Right renal pelvis (tissue), 4 donors: ENCODE measurements around the gene SUSD6. TPM values are rescaled to one million over a fixed set of nuclear protein-coding genes. Genes with fewer than 3 reads are reported as not detected.
"Not testable (repeated sequence)": the region's sequence is repeated elsewhere in the genome, so short reads cannot be mapped to it uniquely, and the experiment has no call there.

Experiments
- DNase-seq, 4 donors: peaks; one replicate each; pipeline ENCODE4 v3.0.0-alpha.2; 2013; ENCODE audit warnings: low read depth in 4 of 4, low spot score in 3 of 4, missing footprints in 1 of 4
- polyA plus RNA-seq, 4 donors: library from polyadenylated mRNA; unstranded; fragments of 120-200 nt; gene quantifications; one replicate each; pipeline ENCODE4 v1.2.1, GENCODE V29; 2013; ENCODE audit not compliant: insufficient read length in 4 of 4

Gene SUSD6
- polyA plus RNA-seq, 4 donors = 19.6 to 23.3 (median 21.7) TPM

DNA sequence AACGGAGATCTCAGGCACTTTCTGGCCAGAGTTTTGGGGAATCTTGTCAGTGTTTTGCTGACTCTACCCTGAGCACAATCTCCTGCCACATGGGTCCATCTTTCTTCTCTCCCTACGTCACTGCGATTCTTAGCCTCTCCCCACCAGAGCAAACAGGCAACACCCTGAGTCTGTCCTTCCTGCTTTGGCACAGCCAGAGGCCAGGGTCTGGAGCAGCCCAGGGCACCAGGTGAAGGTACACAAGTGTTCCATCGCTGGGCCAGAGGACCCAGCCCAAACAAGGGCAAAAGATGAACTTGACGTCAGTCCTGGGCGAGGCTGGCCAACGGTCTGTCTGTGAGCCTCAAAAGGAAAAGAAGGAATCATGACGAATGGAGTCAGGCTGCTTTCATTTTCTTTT, 24.0 kb upstream of the SUSD6 start:
- DNase-seq = no peak

DNA sequence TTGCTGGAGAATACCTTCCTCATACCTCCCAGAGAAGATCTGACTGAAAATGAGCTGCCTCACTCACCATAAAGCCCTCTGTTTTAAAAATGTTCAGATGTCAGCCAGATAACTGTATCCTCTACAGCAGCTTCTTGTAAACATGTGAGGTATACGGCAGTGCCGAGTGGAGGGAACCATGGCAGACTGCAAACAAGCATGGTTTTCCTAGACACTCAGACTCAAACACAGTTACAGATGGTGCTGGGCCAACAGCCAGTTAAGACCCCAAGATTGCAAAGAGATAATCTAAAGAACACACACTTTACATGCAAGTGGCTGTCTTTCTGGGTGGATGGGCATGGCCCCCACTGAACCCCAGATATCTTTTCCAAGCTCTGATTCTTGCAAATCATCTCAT, 20.1 kb upstream of the SUSD6 start:
- no peak for DNase-seq

DNA sequence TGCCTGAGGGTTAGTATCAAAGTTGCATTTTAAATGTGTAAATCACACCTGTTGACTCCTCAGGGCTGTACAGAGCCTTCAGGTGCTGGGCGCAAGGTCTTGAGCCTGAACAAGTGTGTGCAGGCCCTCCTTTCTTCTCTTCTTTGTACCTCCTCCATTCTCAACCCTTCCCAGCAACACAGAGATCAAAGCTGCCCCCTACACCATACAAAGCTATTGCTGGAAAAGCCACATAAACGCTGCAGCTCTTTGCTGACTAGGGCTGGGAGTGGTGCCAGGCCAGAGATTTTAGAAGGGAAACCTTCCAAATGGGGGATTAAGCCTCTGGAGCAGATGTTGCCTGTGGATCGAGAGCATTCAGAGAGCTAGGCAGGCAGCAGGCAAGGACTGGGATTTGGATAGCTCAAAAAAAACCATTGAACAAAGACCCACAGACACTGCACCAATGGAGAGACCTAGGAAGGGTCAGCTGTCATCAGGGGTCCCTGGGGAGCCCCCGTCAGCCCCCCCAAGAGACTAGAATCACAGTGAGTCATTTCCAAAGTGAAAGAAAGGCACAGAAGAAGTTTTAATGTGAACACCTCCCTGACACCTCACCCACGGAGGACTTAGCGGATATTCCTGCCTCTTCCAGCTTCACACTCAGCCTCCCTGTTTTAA, 18.2 kb upstream of the SUSD6 start:
- no peak for DNase-seq

DNA sequence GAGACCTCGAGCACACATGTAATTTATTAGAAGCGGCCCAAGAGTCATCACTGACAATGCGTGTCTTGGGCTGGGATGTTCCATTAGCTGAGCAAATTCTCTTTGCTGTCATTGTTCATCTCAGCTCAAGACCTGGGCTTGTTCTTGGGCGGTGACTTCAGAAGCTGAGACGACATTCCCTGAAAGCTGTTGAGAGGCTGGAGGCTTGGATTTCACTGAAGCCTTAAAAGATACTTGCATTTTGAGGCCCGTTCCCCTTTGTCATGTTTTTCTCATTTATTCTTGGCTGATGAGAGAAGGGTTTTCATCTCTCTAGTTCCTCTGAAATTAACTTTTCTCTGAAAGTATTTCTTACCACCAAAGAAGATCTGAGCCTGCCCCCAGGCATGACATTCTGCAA, 16.6 kb upstream of the SUSD6 start:
- no peak for DNase-seq

DNA sequence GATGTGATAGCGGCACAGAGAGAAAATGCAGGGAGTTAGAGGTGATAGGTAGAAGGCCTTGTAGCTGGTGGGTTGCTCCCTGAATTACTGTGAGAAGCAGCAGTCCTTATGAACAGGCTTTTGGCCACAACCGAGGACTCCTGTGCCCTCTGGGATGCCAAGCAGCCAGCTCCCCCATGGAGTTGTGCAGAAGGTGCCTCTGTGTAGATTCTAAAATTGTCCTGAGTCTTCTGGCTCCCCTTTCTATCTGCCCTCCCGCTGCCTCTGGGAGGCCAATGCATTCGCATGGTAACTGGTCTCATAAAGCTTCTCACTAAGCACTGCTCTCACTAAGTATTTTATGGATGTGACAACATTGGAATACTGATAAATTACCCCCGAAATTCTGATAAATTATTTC, 16.1 kb upstream of the SUSD6 start:
- DNase-seq = no peak

DNA sequence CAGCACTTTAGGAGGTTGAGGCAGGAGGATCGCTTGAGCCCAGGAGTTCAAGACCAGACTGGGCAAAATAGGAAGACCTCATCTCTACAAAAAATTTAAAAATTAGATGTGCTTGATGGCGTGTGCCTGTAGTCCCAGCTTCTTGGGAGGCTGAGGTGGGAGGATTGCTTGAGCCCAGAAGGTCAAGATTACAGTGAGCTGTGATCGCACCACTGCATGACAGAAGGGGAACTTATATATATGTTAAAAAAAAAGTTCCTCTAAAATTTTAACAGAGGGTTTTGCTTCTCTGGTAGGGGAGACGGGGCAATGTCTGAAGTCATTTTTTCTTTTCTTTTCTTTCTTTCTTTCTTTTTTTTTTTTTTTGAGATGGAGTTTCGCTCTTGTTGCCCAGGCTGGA, 12.0 kb upstream of the SUSD6 start:
- not testable (repeated sequence) for DNase-seq

DNA sequence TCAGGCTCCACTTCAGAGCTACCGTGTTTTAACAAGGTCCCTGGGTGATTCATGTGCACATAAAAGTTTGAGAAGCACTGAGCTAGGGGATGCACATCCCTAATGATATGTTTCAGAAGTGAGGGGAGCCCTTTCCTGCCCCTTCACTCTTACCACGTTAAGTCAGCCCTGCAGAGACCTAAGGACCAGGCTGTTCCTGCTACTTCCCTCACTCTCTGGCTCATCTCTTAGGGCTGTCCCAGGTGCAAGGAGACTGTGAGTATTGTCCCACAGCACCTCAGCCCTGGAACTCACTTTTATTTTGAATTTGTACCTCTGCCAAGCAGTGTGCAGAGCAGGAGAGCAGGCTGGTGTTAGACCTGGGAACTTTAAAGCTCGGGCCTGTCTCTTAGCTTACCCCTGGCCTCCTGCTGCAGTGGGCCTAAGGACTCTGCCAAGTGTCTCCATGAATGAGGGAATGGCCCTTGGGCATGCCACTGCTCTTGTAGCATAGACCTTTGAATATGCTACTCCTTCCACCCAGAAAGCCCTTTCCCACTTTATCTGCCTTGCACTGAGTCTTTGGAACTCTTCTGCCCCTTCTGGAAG, 11.0 kb upstream of the SUSD6 start:
- DNase-seq = no peak

DNA sequence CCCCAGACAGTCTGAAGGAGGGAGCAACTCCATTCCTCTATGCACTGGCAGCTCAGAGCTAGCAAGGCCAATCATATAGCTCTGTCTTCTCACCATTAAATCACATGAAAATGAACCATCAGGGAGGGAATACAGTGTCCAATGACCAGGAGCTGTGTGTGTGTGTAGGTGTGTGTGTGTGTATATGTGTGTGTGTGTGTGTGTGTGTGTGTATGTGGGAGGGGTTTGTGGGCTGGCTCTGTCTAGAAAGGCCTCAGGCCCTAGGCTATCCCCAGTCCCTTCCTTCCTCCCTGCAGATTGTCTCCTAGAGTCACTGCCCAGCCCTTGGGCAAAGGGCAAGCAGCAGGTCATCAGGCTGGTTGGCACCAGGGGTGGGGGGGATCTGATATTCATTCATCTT, 5.7 kb upstream of the SUSD6 start:
- no peak for DNase-seq

DNA sequence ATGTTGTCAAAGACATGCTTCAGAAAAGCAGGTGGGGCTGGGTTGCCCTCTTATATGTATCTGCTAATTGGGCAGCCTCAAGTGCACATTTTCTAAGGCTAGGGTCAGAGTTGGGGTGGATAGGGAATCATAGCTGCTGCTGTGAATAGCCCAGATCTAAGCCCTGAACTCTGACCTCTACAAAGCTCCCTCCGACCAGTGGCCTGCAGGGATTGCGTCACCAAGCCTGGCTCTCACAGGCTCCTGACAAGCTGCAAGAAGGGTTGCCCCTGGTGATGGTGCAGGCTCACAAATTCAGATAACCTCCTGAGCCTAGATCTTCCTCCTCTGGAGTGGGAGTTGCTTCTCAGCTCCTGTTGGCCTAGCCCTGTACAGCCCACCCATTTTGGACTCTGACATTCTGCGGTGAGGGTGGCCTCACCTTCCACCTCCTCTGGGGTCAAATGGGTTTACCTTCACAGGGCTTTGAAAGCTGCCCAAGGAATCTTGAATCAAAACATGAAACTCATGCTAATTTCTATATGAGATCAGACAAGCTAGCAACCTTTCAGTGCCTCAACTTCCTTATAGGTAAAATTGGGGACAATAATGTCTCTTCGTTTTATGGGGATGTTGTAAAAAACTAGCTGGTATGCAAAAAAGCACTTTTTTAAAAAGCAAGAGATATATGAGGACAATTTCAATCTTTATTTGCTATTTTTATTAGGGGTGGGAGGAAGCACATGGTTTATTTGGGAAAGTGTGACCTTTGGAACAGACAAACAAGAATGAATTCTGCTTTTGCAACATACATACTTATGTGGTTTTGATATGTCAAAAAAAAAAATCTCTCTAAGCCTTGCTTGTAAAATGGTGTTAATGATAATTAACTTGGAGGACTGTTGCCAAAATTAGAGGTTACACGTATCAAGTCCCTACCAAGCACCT, 4.9 kb upstream of the SUSD6 start:
- DNase-seq = no peak

DNA sequence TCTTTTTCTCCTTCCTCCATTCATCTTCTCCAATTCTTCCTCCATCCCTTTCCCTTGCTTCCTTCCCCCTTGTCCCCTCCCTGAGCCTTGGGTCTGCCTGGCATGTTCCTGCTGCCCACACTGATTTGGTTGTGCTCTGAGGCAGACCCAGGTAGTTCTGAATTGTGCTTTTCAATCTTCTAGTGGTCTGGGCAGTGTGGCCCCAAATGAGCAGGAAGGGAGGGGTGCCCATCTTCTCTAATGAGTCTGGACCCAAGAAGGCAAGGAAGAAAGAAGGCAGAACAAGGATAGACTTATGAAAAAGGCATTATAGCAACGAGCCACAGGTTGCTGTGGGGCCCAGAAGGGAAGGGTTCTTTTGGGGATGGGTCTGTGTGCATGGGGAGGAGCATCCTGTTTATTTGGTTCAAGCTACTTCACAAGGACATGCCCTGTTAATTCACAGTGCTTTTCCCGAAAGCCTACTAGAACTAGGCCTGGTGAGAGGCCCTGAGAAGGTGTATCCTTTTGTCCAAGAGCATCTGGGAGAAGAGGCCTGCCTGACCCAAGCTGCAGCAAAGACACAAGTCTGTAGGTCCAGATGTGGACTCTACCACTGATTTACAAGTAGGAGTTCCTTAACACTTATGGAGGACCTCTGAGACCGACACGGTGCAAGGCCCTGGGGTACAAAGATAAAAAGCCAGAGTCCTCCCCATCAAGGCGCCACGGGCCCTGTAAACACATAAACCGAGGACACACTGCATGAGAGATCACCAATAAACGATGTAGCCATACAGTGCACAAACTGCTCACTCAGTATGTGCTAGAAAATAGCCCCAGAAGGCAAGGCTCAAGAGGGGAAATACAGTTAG, 1.1 kb upstream of the SUSD6 start:
- no peak for DNase-seq

DNA sequence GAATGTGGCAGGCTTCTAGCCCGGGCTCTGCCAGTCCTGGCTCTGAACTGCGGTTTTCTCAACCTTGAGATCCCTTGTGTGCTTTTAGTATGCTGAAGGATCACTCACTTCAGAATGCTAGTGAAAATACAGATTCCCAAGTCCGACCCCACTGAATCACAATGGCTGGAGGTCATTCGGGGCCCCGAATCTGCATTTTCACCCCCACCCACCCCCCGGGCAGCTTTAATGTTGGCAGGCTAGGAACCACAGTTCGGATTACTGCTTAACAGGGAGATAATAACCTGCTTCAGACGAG, 573 bp upstream of the SUSD6 start:
- DNase-seq = no peak

DNA sequence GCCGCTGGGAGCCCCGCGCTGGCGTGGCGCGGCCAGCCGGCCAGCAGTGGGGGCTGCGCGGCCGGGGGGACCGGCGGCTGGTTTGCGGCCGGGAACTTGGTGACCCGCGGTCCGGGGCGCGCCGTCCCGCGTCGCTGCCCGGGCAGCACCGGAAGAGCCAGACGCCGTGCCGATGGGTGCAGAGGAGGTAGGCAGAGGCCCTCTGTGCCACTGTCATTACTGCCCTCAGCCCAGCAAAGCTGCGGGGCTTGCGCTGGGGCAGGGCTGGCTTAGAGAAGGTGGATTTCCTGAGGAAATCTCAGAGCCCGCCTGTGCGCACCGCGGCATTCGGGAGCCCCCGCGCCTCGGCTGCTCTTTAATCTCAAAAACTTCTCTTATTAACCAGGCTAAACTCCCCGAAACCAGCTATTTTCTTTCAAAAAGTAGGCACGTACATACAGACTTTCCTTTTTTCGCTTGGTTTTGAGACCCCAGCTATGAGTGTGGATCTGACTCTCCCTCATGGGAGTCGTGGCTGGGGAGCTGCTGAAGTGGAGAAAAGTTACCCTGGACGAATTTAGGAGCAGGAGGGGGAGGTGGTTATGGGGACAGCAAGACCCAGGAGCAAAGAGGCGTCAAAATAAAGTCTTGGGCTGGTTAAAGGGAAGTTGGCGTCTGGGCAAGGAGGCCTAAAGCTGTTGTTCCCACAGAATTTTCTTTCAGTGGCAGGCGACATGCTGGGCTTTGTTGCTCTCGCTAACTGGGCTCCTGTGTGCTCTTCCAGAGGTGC, 802 bp downstream of the SUSD6 start:
- DNase-seq = no peak

DNA sequence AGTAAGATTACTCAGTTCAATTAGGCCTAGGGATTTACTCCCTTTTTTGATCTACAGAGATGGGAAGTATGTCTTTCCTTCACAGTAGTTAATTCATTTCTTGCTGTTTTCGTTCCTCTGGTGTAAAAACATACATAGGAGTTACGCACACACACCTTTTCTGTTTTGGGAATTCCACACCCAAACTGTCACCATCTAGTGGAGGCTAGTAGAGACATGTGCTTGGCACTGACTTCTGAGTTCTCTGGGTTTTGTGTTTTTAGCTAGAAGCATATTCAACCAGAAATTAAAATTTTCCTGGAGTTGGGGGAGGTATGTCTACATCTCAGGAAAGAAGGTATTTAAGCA, 1.4 kb downstream of the SUSD6 start:
- DNase-seq = no peak

DNA sequence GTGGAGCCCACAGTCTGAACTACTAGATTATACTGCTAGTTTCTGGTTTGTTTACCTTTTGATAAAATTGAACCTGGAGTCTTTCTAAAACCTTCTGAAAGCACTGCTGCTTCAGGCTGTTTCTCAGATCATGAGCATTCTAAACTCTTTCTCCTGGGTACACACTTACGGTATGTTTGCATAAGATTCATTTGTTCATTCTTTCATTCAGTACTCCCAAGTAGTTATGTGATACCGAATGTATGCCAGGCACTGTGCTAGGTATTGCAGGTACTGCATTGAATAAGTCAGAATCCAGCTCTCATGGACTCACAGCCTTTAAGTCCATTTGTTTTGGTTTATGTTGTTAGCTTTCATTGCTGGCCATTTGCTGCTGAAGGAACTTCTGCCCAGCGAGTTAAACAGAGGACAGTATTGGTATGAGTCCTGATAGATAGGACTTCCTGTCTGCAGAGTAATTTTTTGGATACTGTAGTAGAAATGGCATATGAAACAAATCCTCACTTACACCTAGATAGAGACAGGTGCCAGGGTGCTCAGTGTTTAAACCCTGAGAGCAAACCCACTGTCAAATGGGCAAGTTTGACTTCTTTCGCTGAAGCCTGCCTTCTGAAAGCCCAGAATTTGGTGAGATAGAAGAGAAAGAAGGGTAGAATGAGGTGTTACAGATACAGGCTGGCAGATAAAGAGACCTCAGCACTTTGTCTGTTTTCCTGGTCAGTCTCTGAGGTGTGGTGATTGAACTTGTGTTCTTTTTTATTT, 2.1 kb downstream of the SUSD6 start:
- DNase-seq = no peak

DNA sequence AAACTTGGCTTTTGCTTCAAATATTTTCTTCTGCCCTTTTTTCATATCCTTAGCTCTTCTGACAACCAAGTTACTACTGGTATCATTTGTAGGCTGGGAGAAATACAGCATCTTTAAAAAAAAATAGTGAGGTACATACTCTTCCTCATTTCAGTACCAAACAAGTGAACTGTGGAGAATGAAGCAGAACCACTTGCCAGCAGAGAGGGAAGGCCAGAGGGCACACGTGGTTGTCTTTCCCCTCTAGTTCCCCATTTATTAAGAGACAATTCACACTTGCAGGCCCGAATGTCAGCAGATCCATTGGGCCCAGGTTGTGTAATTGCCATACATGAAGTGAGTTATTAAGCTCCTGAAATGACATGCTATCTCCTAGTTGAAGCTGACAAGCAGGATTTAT, 3.2 kb downstream of the SUSD6 start:
- no peak for DNase-seq

DNA sequence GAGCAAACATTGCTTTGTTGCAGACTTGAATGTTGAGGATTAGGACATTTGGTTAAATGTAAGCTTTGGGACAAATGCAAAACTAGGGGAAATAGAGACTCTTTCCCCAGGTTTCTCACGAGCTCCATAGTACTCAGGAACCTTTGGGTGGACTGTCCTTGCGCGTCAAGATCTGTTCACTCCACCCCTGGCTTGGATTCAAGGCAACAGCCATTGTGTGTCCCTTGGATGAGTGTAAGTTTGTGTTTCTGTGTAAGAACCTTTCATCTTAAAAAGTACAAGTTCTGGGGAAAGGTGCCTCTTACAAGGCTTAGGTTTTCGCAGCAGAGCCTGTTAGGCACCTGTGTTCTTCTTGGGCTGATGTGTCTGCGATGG, 3.7 kb downstream of the SUSD6 start:
- no peak for DNase-seq

DNA sequence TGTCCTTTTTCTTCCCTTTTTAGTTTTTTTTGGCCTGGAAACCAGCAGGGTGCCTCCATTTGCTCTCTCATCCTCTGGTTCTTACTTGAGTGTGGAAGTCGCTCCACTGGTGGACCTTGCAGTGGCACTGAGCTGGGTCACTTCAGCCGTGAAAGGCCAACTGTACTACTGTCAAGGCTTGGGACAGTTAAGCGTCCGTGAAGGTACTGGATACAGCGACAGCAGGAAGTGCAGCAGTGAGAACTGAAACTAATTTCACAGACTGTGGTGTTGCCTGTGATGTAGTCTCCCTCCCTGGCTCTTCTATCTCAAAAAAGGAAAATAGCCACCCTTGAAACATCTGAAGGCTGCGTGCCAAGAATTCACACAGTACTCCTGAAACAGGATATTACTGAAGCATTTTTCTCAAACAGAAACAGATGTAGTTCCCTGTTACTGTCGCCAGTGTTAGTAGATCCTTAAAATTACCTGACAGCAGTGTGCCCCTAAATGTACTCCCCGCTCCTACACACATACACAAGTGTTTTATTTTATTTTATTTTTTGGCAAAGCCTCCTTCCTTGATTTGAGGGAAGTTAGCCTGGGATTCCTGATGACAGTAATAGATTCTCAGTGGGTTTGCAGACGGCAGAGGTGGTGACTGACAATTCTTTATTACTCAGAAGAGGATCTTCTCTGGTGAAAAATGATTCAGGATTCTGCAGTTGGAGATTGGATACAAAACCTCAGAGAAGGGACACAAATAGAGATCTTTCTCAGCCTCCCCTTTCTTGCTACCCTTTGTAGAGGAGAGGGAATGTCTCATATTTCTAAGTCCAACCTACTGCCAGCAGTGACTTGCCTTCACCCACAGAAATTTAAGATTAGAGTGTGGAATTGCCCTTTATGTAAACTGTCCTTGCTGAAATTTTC, 4.4 kb downstream of the SUSD6 start:
- DNase-seq = no peak

DNA sequence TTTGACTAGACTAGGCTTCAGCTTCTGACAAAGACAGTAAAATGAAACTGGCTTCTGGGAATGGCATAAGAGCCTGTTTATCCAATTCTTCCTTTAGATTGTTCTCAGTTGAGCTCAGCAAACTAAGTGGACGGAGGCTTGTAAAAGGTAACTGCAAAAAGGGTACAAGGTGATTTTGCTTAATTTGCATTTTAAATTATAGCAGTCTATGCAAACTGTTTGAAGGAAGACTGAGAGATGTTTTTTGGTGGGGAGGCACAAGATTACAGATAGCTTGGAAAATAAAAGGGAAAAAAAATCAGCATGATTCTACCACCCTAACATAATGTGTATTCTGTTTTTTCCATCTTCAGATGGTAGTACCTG, 5.0 kb downstream of the SUSD6 start:
- no peak for DNase-seq

DNA sequence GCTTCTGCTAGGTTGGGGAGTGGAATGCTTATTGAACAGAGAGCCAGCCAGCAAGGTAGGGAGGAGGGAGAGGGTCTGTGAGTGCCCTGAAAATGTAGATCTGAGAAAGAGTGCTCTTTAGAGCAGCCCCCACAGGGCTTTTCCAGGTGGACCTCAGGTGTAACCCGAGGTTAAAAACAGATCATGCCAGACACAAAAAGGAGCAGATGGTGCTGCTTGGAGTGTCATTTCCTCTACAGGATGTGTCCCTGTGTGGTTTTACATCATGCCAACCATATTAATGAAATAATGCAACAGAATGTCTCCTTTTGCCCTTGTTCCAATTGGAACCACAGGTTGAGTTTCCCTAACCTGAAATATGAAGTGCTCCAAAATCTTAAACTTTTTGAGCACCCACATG, 6.4 kb downstream of the SUSD6 start:
- no peak for DNase-seq
